CD14-positive monocyte (primary cell): ENCODE data around the gene AFDN. TPM values are rescaled to one million over a fixed set of nuclear protein-coding genes. Genes with fewer than 3 reads are reported as not detected.

ENCODE experiments used
- DNase-seq, 3 donors: peaks; one replicate each; pipeline ENCODE4 v3.0.0-alpha.2; 2011 to 2022
- H2AFZ ChIP-seq: 2 replicates; pipeline ENCODE4 v1.6.0; 2012; ENCODE audit warnings: mild to moderate bottlenecking, low read depth, low read length, inconsistent platforms; ENCODE audit not compliant: insufficient read depth, poor library complexity, severe bottlenecking
- H3K27ac ChIP-seq, 2 donors: 1 replicate in 1 of 2; 2 replicates in 1 of 2; pipeline ENCODE4 v1.5.1; 2012 to 2013; ENCODE audit warnings: low read length in 2 of 2, control low read depth in 1 of 2, inconsistent platforms in 1 of 2, low read depth in 1 of 2, mild to moderate bottlenecking in 1 of 2
- H3K27me3 ChIP-seq, 2 donors: one replicate each; pipeline versions ENCODE4 v1.6.0 to v1.6.1; 2011 to 2013; ENCODE audit warnings: low read length in 2 of 2; ENCODE audit not compliant: control insufficient read depth in 2 of 2, insufficient read depth in 2 of 2
- H3K36me3 ChIP-seq, 2 donors: replicated peaks in 1 of 2; 1 replicate in 1 of 2; 2 replicates in 1 of 2; pipeline versions ENCODE4 v1.5.1 to v1.6.1; 2012 to 2013; ENCODE audit warnings: low read length in 2 of 2, control low read depth in 1 of 2, inconsistent platforms in 1 of 2, mild to moderate bottlenecking in 1 of 2; ENCODE audit not compliant: insufficient read depth in 2 of 2, control insufficient read depth in 1 of 2
- H3K4me1 ChIP-seq, 2 donors: 1 replicate in 1 of 2; 2 replicates in 1 of 2; pipeline versions ENCODE4 v1.5.1 to v1.6.1; 2012 to 2013; ENCODE audit warnings: low read length in 2 of 2, control low read depth in 1 of 2, inconsistent platforms in 1 of 2, mild to moderate bottlenecking in 1 of 2, moderate library complexity in 1 of 2; ENCODE audit not compliant: insufficient read depth in 2 of 2, control insufficient read depth in 1 of 2
- H3K4me2 ChIP-seq: replicated peaks from 2 replicates; pipeline ENCODE3; 2012; ENCODE audit warnings: low read length, moderate library complexity, mild to moderate bottlenecking; ENCODE audit not compliant: poor library complexity, severe bottlenecking; ENCODE audit errors: extremely low read depth
- H3K4me3 ChIP-seq, 3 experiments: fragments of 200-600 bp in 1 of 3; sonication (generic) in 1 of 3; replicated peaks in 1 of 3; 1 replicate in 2 of 3; 2 replicates in 1 of 3; pipeline ENCODE4 v1.5.1; 2011 to 2013; ENCODE audit warnings: low read length in 3 of 3, mild to moderate bottlenecking in 3 of 3, control low read depth in 2 of 3, low read depth in 2 of 3, inconsistent platforms in 1 of 3, moderate library complexity in 1 of 3
- H3K79me2 ChIP-seq: 2 replicates; pipeline ENCODE4 v1.6.0; 2012; ENCODE audit warnings: mild to moderate bottlenecking, control low read depth, inconsistent platforms, low read length, moderate library complexity; ENCODE audit not compliant: insufficient read depth
- H3K9ac ChIP-seq: 2 replicates; pipeline ENCODE4 v1.6.0; 2017; ENCODE audit warnings: low read length, mild to moderate bottlenecking; ENCODE audit not compliant: insufficient read depth, poor library complexity, severe bottlenecking
- H3K9me3 ChIP-seq, 2 donors: replicated peaks in 1 of 2; 1 replicate in 1 of 2; 2 replicates in 1 of 2; pipeline versions ENCODE4 v1.5.1 to v1.6.1; 2012 to 2013; ENCODE audit warnings: low read length in 2 of 2, control low read depth in 1 of 2; ENCODE audit not compliant: control insufficient read depth in 1 of 2, insufficient read depth in 1 of 2
- H4K20me1 ChIP-seq: 2 replicates; pipeline ENCODE4 v1.6.0; 2012; ENCODE audit warnings: mild to moderate bottlenecking, low read length, control low read depth, moderate library complexity; ENCODE audit not compliant: insufficient read depth
- H3K27ac Mint-ChIP-seq, 7 donors: one replicate each; pipeline ENCODE4 v1.8.0; 2020; ENCODE audit warnings: mild to moderate bottlenecking in 7 of 7, mixed read lengths in 7 of 7, moderate library complexity in 6 of 7, inconsistent platforms in 2 of 7
- H3K27me3 Mint-ChIP-seq, 3 donors: one replicate each; pipeline ENCODE4 v1.8.0; 2021 to 2022; ENCODE audit warnings: low read depth in 3 of 3, mild to moderate bottlenecking in 3 of 3, mixed read lengths in 3 of 3, moderate library complexity in 3 of 3, inconsistent platforms in 1 of 3
- H3K36me3 Mint-ChIP-seq, 2 donors: one replicate each; pipeline ENCODE4 v1.8.0; 2020; ENCODE audit warnings: mixed read lengths in 2 of 2, inconsistent platforms in 1 of 2, mild to moderate bottlenecking in 1 of 2
- H3K4me1 Mint-ChIP-seq: one replicate; pipeline ENCODE4 v1.8.0; 2020; ENCODE audit warnings: mild to moderate bottlenecking, mixed read lengths
- H3K4me3 Mint-ChIP-seq, 2 donors: one replicate each; pipeline ENCODE4 v1.8.0; 2020; ENCODE audit warnings: mild to moderate bottlenecking in 2 of 2, mixed read lengths in 2 of 2, moderate library complexity in 1 of 2
- H3K9me3 Mint-ChIP-seq, 7 donors: one replicate each; pipeline ENCODE4 v1.8.0; 2020 to 2022; ENCODE audit warnings: mixed read lengths in 7 of 7, mild to moderate bottlenecking in 6 of 7, moderate library complexity in 6 of 7, inconsistent platforms in 2 of 7
- CTCF ChIP-seq: fragments of 200-600 bp; IDR thresholded peaks from one replicate; pipeline ENCODE4 v1.8.0; 2022; ENCODE audit warnings: antibody characterized with exemption, mild to moderate bottlenecking
- WGBS: methylation state at CpG from one replicate; pipeline ENCODE4 v1.1.5; 2013; ENCODE audit warnings: missing lambda C conversion rate; ENCODE audit not compliant: insufficient coverage; 5-methylcytosine and 5-hydroxymethylcytosine counted together
- intact Hi-C, 2 donors: fragments of 100-400 bp; cut with micrococcal nuclease; formaldehyde crosslinking; loops; one replicate each; pipeline versions ENCODE4 v1.15.0 to v1.15.1; 2023
- polyA plus RNA-seq, 3 donors: library from polyadenylated mRNA; depleted of rRNA in 1 of 3; unstranded in 2 of 3; stranded (reverse) in 1 of 3; fragments of 300-500 nt in 2 of 3; fragments of >200 nt in 1 of 3; fragmentation: Illumina TruSeq in 2 of 3; gene quantifications; 1 replicate in 2 of 3; 2 replicates in 1 of 3; pipeline ENCODE4 v1.2.3, GENCODE V29; 2012 to 2021

The AFDN gene
- polyA plus RNA-seq, 3 donors = 0.03 to 1.5 TPM; not detected in 1

GRCh38 chr6:167881327-167881726 lies 54.6 kb downstream of the AFDN start:
- DNase-seq = no peak
- H3K27me3 ChIP-seq = no peaks in the 10 kb centered on the region
- no peaks in the 10 kb centered on the region for H4K20me1 ChIP-seq
- Mint-ChIP-seq H3K27me3 (peaks cover 2 to 9% (median 9%) of the 10 kb centered on the region in 3 donors), H3K4me1 (no peaks in the 10 kb centered on the region), H3K36me3 (no peaks in the 10 kb centered on the region), H3K4me3 (no peak overlapping the region), H3K9me3 (no peaks in the 10 kb centered on the region), H3K27ac (no peak overlapping the region)
- H3K36me3 ChIP-seq = no peaks in the 10 kb centered on the region
- intact Hi-C loops = no loop called here
- no CpG with 5 or more reads among the region's 2 CpGs for WGBS
- TF ChIP-seq CTCF = no peak
- H3K4me2 ChIP-seq = no peak overlapping the region
- H3K9ac ChIP-seq = no peak overlapping the region
- no peaks in the 10 kb centered on the region for H3K79me2 ChIP-seq
- no peaks in the 10 kb centered on the region for H3K9me3 ChIP-seq
- H3K27ac ChIP-seq = no peak overlapping the region
- no peaks in the 10 kb centered on the region for H3K4me1 ChIP-seq
- no peak overlapping the region for H2AFZ ChIP-seq
- no peak overlapping the region for H3K4me3 ChIP-seq

GRCh38 chr6:167882244-167882643 lies 55.5 kb downstream of the AFDN start:
- WGBS = no CpG with 5 or more reads among the region's 6 CpGs
- no peaks in the 10 kb centered on the region for H3K4me1 Mint-ChIP-seq
- no peaks in the 10 kb centered on the region for H3K9me3 ChIP-seq
- H3K4me2 ChIP-seq = no peak overlapping the region
- no peak overlapping the region for H3K27ac ChIP-seq
- no peaks in the 10 kb centered on the region for H3K79me2 ChIP-seq
- no peak for DNase-seq
- TF ChIP-seq CTCF = no peak
- H4K20me1 ChIP-seq = no peaks in the 10 kb centered on the region
- peaks cover 2 to 7% (median 6%) of the 10 kb centered on the region in 3 donors for H3K27me3 Mint-ChIP-seq
- no peaks in the 10 kb centered on the region for H3K27me3 ChIP-seq
- no peak overlapping the region for H3K9ac ChIP-seq
- intact Hi-C loops = no loop called here
- no peak overlapping the region for H2AFZ ChIP-seq
- H3K36me3 Mint-ChIP-seq = no peaks in the 10 kb centered on the region
- no peak overlapping the region for H3K4me3 ChIP-seq
- H3K27ac Mint-ChIP-seq = no peak overlapping the region
- no peaks in the 10 kb centered on the region for H3K36me3 ChIP-seq
- H3K4me3 Mint-ChIP-seq = no peak overlapping the region
- no peaks in the 10 kb centered on the region for H3K4me1 ChIP-seq
- H3K9me3 Mint-ChIP-seq = no peaks in the 10 kb centered on the region
